ENCODE results near the gene APBA1.

DNA sequence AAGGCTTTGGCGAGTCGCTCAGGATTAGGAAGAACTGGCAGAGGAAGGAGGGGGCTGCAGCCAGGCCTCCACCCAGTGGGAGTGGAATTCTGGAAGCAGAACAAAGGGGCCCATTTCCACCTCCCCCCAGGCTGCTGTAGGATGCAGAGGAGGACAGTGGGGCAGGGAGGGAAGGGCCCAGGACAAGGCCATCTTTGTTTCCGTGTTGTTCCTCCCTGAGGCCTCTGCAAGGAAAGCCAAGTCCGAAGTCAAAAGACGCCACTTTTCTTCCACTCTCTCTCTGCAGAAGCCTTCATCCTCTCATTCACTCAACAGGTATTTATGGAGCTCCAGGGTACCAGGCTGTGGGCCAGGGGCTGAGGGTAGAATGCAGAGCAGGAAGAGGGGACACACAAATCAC, 276.5 kb downstream of the APBA1 start:
- no peak for TF ChIP-seq POLR2A (IDR thresholded peaks at IDR 0.05)
- TF ChIP-seq, protein P1, sequence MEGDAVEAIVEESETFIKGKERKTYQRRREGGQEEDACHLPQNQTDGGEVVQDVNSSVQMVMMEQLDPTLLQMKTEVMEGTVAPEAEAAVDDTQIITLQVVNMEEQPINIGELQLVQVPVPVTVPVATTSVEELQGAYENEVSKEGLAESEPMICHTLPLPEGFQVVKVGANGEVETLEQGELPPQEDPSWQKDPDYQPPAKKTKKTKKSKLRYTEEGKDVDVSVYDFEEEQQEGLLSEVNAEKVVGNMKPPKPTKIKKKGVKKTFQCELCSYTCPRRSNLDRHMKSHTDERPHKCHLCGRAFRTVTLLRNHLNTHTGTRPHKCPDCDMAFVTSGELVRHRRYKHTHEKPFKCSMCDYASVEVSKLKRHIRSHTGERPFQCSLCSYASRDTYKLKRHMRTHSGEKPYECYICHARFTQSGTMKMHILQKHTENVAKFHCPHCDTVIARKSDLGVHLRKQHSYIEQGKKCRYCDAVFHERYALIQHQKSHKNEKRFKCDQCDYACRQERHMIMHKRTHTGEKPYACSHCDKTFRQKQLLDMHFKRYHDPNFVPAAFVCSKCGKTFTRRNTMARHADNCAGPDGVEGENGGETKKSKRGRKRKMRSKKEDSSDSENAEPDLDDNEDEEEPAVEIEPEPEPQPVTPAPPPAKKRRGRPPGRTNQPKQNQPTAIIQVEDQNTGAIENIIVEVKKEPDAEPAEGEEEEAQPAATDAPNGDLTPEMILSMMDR (IDR thresholded peaks at IDR 0.05) = no peak
